ENCODE measurements around the gene PSD2.

GRCh38 chr5:139803978-139804377 is 8.4 kb downstream of the PSD2 start:
- TF ChIP-seq EP300 (IDR thresholded peaks at IDR 0.05; ENCODE audit: low read depth) (no peak), CTCF (IDR thresholded peaks at IDR 0.05) (no peak), POLR2AphosphoS5 (IDR thresholded peaks at IDR 0.05) (no peak)

Data from transverse colon (tissue), 4 donors.